ENCODE measurements around the gene PDLIM7. TPM values are rescaled to one million over a fixed set of nuclear protein-coding genes. Genes with fewer than 3 reads are reported as not detected.

The PDLIM7 gene
- total RNA-seq, 1 donor from 2014 or later = 24.4 TPM

DNA sequence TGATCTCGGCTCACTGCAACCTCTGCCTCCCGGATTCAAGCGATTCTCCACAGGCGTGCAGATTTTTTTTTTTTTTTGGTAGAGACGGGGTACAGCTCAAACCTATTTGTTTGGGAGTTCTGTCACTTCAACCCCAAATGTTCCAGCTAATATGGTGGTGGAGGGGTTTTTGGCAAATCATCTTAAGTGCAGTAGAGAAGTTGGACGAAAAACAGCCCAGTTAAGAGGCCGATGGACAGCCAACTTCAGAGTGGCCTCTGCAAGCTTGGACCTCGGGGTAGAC is 51.5 kb downstream of the PDLIM7 start:
- DNase-seq (ENCODE audit: low read depth in 2 of 2) = no peak

DNA sequence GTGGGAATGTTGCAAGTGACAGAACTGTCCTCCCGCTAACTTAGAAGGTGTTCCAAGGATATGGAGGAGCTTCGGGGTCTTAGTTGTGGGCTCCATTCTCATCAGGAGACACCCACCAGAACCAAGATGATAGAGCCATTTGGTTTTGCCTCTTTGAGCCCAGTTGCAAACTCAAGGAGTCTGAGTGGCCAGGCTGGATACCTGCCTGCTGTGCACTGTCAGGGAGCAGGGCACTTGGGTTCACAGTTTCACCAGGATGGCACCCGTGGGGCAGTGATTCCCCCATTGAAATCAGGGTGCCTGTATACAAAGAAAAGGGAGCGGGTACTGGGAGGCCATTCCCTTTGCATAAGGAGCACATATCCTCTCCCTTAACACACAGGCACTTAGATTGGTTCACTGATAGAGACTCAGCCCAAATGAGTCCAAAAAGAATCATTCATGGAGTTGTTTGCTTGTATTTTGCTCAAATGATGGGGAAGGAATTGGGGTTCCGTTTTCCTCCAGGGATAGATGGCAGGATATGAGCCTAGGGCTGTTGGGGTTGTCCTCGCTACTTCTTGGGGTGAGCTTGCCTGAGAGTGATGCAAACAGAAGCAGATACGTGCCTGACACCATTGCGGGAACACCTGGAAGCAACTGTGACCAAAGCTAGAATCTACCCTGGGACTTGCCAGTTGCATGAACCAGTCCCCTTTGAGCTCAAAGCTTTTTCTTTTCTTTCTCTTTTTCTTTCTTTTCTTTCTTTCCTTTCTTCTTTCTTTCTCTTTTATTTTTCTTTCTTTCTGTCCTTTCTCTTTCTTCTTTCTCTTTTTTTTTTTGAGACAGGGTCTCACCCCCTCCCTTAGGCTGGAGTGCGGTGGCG is 52.1 kb downstream of the PDLIM7 start:
- no peak for DNase-seq (ENCODE audit: low read depth in 2 of 2)

DNA sequence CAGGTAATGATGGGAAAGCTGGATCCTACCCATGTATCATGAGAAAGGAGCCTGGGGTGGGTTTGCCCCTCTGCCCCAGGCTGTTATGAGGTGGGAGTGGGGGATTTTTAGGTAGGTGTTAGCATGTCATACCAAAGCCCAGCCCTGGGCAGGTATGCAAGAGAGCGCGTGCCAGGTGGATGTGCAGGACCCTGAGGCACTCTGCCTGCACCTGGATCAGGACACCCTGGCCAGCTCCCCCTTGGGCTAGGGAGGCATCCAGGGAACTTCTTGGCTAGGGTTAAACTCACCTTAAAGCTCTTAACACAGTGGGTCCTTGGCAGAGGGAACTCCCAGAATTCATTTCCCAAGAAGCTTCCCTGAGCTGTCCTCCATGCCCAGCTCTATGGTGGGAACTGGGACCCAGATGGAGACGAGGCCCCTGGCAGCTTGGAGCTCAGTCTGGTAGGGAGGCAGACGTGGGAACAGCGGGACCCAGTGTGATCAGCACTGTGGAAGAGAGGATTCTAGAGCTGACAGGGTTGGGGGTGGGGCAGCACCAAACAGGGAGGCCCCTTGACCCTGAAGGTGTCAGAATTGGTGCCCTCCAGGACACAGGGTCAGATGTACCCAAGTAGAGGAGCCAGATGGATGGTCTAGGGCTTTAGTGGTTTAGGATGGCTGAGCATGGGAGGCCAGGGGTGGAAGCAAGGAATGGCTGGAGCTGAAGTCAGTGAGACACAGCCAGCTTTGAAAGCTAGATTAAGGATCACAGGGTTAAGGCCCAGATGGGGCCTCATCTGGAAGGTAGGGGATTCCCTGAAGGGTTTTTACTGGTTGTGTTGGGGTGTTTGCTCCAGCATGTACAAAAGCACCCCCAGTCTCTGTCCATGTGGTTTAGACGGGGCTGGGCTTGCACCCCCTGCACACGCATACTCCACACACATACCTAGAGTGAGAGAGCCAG is 53.0 kb downstream of the PDLIM7 start:
- DNase-seq (ENCODE audit: low read depth in 2 of 2) = no peak

DNA sequence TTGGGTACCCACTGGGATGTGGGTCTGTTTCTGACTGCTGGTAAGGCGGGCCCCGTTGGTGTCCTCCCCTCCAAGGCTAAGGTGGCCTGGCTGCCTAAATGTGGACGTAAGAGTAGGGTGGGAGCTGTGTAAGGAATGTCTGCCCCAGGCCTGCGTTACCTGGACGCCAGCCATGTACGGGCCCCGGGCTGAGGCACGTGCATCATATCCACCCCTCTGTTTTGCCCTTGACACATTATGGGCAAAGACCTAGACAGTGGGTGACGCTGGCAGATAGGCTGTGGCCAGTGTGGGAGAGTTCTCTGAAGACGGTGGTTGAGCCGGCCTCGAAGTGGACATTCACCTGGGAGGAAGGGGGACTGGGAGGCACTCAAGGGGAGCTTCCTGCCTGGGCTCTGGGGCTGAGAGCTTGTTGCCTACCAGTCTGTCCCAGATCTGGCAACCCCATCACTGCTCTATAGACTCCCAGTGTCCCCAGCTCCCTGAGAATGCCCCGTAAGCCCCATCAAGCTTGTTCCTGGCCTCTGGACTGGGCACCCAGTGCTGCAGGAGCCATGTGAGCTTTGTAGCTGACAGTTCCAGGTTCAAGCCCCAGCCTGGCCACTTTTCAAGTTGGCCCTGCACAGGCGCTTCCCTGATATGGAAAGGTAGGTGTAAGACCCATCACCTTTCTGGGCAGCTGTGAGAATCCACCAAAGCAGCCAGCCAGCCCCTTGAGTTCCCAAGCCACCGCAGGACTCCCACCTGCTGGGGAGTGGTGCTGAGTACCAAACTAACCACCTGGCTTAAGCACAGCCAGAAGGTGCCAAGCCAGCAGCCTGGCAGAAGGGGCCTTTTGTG is 54.0 kb downstream of the PDLIM7 start:
- DNase-seq (ENCODE audit: low read depth in 2 of 2) = no peak

DNA sequence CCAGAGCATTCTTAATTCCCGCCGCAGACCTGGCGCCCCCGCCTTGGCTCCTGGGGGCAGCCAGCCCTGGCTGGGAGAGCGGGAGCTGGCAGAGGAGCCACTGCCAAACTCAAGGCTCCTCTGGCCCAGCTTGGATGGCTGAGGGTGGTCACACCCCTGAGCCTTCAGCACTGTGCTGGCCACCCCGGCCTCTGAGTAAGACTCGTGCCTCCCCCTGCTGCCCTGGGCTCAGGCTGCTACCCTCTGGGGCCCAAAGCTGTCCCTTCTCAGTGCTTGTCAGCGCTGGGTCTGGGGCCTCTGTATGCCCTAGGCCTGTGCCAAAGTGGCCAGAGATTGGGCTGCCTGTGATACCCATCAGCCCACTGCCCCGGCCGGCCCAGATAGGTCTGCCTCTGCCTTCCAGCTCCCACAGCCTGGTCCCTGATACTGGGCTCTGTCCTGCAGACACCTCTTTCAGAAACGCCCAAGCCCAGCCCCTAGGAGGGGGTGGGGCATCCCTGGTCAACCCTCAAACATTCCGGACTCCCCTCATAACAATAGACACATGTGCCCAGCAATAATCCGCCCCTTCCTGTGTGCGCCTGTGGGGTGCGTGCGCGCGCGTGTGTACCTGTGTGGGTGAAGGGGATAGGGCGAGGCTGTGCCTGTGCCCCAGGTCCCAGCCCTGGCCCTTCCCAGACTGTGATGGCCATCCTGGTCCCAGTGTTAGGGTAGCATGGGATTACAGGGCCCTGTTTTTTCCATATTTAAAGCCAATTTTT is 55.2 kb downstream of the PDLIM7 start:
- DNase-seq (ENCODE audit: low read depth in 2 of 2) = no peak

DNA sequence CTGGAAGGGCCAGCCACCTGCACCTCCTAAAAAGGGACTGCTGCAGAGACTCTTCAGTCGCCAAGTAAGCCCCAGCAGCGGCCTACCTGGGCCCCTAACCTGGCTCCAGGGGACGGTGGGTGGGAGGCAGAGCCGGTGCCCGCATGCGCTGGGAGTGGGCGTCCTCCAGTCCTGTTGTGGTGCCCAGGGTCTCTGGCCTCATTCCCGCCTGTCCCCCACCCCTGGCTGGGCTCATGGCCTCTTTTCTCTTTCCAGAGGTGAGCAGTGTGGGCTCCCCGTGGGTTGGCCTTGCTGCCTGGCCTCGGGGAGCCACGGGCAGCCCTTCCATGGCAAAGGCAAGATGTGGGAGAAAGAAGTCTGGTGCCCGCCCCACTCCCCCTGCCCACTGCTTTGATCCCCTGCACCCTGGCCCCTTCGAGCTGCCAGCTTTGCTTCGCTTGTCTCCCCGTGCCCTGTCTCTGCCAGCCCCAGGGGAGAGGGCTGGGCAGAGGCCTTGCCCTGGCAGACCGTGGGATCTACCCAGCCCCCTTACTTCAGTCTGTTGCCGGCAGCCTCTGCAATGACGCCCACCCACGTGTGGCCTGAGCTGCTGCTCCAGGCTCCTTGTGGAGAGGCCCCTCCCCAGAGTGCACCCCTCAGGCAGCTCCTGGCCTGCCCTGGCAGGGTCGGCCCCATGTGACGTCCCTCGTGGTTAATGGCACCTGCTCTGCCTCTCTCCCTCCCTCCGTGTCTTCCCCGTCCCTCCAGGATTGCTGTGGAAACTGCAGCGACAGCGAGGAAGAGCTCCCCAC is 56.2 kb downstream of the PDLIM7 start:
- DNase-seq (ENCODE audit: low read depth in 2 of 2) = no peak

DNA sequence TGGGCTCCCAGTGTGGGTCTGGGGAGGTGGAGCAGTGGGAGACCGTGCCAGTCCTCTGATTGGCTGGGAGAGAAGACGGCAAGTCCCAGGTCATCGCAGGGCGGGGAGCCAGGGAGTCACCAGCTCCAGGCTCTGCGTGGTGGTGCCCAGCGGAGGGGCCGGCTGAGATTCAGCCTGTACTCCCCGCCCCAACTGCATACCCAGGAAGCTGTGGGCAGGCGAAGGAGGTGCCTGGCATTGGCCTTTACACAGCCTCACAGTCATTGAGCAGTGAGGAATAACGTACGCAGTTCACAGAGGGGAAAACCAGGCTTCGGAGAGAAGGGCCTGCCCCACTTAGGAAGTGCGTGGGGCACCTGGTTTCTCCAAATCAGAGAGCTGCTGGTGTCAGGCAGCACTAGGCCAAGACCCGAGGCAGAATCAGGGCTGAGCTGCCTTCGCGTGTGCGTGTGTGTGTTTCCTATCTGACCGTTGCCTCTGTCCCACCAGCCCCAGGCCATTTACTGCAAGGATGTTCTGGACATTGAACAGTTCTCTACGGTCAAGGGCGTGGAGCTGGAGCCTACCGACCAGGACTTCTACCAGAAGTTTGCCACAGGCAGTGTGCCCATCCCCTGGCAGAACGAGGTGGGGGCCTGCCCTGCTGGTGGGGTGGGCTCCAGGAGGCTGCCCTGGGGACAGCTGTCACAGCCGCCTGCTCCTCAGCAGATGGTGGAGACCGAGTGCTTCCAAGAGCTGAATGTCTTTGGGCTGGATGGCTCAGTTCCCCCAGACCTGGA is 57.0 kb downstream of the PDLIM7 start:
- DNase-seq (ENCODE audit: low read depth in 2 of 2) = no peak

DNA sequence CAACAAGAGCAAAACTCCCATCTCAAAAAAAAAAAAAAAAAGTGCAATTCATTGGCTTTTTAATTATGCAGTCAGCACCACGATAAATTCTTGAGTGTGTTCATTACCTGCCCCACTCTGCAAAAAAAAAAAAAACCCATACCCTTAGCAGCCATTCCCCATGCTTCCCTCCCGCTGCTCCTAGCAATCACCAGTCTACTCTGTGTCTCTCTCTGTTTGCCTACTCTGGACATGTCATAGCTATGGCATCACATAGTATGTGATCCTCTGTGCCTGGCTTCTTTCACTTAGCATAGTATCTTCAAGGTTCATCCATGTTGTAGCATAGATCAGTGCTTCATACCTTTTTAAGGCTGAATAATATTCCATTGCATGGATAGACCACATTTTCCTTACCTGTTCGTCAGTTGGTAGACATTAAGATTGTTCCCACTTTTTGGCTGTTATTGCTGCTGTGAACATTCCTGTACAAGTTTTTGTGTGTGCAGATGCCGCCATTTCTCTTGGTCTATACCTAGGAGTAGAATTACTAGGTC is 57.8 kb downstream of the PDLIM7 start:
- DNase-seq (ENCODE audit: low read depth in 2 of 2) = no peak

DNA sequence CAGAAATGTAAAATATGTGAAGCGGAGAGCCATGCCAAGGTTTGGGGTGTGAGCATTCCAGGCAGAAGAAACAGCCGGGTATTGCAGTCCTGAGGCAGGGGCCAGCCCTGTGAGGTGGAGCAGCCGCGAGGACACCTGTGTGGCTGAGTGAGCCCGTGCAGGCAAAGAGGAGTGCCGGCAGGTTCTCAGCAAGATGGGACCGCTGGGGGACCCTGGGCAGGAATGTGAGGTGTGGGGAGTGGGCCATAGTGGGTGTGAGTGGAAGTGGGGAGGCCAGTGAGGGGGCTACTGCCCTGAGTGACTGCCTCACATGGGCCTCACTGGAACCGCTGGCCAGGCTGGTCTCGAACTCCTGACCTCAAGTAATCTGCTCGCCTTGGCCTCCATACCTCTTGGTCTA is 58.9 kb downstream of the PDLIM7 start:
- no peak for DNase-seq (ENCODE audit: low read depth in 2 of 2)

DNA sequence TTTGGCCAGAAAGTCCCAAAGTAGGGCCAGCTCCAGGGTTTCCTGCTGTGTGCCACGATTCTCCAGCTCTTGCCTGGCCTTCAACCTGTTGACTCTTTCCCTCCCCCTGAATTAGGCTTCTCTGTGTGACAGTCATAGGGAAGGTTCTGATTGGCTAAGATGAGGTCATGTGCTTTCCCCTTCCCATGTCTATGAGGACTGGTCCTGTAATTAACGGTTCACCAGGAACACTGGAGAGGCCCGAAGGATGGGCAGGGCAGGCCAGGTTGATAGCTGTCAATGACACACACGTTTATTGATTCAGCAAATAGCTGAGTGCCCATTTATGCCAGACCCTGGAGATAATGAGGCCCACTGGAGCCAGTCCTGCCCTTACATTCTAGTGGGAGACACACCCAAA is 59.8 kb downstream of the PDLIM7 start:
- DNase-seq (ENCODE audit: low read depth in 2 of 2) = no peak

DNA sequence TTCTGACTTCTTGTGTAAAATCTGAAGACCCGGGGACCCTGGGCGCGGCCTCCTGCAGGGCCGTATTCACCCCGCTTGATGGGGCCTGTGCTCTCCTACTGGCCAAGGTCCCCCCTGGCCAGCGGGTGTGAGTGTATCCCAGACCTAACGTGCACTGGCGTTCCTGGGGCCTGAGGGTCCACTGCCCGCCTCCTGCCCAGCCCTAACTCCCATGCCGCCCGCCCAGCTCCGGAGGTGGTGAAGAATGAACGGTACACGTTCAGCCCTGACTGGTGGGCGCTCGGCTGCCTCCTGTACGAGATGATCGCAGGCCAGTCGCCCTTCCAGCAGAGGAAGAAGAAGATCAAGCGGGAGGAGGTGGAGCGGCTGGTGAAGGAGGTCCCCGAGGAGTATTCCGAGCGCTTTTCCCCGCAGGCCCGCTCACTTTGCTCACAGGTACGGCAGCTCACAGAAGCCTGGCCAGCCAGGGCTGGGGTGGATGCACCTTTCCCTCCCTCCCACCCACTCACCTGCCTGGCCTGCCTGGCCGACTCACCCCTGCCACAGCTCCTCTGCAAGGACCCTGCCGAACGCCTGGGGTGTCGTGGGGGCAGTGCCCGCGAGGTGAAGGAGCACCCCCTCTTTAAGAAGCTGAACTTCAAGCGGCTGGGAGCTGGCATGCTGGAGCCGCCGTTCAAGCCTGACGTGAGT is 61.4 kb downstream of the PDLIM7 start:
- DNase-seq (ENCODE audit: low read depth in 2 of 2) = no peak

DNA sequence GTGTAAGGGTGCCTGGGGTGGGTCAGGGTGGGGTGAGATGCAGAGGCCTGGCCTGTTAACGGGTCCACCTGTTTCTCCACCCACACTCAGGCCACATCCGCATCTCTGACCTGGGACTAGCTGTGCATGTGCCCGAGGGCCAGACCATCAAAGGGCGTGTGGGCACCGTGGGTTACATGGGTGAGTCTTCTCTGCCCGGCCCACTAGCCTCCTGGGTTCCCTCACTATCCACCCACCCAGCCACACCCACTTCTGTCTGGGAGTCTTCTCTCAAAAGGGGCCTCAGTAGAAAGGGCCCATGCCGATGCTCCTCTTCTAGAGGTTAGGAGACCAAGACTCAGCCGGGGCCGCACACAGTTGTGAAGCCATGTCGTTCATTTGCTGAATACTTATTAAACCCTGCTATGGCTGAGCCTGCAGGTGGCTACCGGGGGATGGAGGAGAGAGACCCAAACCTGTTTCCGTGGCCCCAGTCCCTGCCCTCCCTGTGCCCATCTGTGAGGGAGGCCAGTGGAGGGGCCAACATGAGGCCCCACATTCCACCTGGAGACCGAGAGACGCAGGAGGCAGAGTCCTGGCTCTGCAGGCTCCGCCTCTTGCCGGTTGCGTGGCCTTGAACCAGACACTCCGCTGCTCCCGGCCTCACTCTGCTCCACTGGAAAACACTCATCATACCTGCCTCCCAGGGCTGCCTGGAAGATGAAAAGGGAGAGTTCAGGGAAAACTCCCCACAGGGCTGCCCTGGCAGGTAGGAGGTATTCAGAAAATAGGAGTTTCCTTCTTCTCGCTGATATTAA is 62.3 kb downstream of the PDLIM7 start:
- DNase-seq (ENCODE audit: low read depth in 2 of 2) = no peak

DNA sequence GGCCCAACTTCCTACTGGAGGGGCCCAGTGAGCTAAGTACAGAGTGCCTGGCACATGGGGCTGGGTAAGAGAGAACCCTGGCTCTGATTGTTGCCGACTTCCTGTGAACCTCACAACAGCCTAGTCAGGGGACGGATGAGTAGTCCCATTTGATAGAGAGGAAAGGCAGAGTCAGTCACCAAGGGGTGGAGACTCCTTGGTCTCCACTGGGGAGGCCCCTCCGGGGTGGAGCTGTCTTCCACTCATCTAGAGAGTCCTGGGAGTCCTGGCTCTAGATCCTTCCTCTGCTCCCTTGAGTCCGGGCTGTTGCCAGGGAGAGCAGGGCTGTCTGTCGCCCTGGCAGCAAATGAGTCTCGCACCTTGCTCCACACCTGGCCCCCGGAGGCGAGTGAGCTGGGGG is 63.0 kb downstream of the PDLIM7 start:
- peak in 1 of 2 donors; percentile 66 for DNase-seq (ENCODE audit: low read depth in 2 of 2)

DNA sequence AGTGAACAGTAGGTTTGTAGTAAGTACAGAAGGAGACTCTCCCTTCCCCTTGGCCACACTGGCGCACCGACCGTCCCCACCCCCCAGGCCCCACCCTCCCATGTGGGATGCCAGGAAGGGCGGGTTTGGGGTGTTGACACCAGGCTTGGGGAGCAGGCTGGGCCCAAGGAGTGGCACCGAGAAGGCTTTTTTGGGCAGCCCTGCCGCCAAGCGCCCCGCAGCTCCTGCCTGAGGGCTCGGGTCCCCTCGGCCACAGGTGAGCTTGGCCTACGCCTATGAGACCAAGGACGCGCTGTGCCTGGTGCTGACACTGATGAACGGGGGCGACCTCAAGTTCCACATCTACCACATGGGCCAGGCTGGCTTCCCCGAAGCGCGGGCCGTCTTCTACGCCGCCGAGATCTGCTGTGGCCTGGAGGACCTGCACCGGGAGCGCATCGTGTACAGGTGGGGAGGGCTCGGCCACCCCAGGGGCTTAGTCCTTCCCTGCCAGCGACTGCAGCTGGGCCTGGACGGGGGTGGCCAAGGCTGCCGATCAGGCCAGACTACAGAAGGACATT is 63.7 kb downstream of the PDLIM7 start:
- DNase-seq (ENCODE audit: low read depth in 2 of 2) = no peak

All from lung microvascular endothelial cell (primary cell).